ENCODE data around the gene WNT5B. TPM values are rescaled to one million over a fixed set of nuclear protein-coding genes. Genes with fewer than 3 reads are reported as not detected.

Gene WNT5B
- total RNA-seq, 1 donor from 2014 or later = 4.2 TPM

- ATAC-seq = no peak
- no peak for DNase-seq (ENCODE audit: low spot score)
Measured at GRCh38 chr12:1646569-1647284, 17.7 kb downstream of the WNT5B start.

GRCh38 chr12:1647285-1647669 is 18.2 kb downstream of the WNT5B start:
- no peak for ATAC-seq
- DNase-seq (ENCODE audit: low spot score) = no peak

GRCh38 chr12:1650260-1650977 is 21.4 kb downstream of the WNT5B start:
- peak; percentile 22 for ATAC-seq
- no peak for DNase-seq (ENCODE audit: low spot score)

- peak; percentile 74 for ATAC-seq
- DNase-seq (ENCODE audit: low spot score) = no peak
Measured at GRCh38 chr12:1650978-1651361, 21.9 kb downstream of the WNT5B start.

GRCh38 chr12:1651946-1652345 is 22.9 kb downstream of the WNT5B start:
- no peak for ATAC-seq
- DNase-seq (ENCODE audit: low spot score) = no peak

GRCh38 chr12:1655225-1655788 is 26.3 kb downstream of the WNT5B start:
- DNase-seq (ENCODE audit: low spot score) = no peak
- no peak for ATAC-seq

- DNase-seq (ENCODE audit: low spot score) = no peak
Measured at GRCh38 chr12:1656902-1657301, 27.9 kb downstream of the WNT5B start.

GRCh38 chr12:1657688-1658087 is 28.7 kb downstream of the WNT5B start:
- DNase-seq (ENCODE audit: low spot score) = no peak
- no peak for ATAC-seq

More at GRCh38 chr12:1656902-1657301, 27.9 kb downstream of the WNT5B start:
- ATAC-seq = no peak

- DNase-seq (ENCODE audit: low spot score) (peak; percentile 94), ATAC-seq (peak; percentile 25)
Measured at GRCh38 chr12:1660304-1661187, 31.5 kb downstream of the WNT5B start.

GRCh38 chr12:1661553-1662335 is 32.7 kb downstream of the WNT5B start:
- DNase-seq (ENCODE audit: low spot score) (peak; percentile 97), ATAC-seq (peak; percentile 84)

- DNase-seq (ENCODE audit: low spot score) (peak; percentile 83), ATAC-seq (peak; percentile 58)
Measured at GRCh38 chr12:1662761-1663439, 33.9 kb downstream of the WNT5B start.

- no peak for DNase-seq (ENCODE audit: low spot score)
Measured at GRCh38 chr12:1663440-1664132, 34.6 kb downstream of the WNT5B start.

GRCh38 chr12:1665366-1665765 is 36.3 kb downstream of the WNT5B start:
- DNase-seq (ENCODE audit: low spot score) = no peak
- ATAC-seq = no peak

More at GRCh38 chr12:1663440-1664132, 34.6 kb downstream of the WNT5B start:
- ATAC-seq = no peak

- ATAC-seq = no peak
- no peak for DNase-seq (ENCODE audit: low spot score)
Measured at GRCh38 chr12:1666215-1666614, 37.2 kb downstream of the WNT5B start.

- DNase-seq (ENCODE audit: low spot score) = no peak
- peak; percentile 2 for ATAC-seq
Measured at GRCh38 chr12:1666685-1667162, 37.7 kb downstream of the WNT5B start.

- ATAC-seq = peak; percentile 74
- peak; percentile 97 for DNase-seq (ENCODE audit: low spot score)
Measured at GRCh38 chr12:1668833-1669543, 40.0 kb downstream of the WNT5B start.

GRCh38 chr12:1670358-1671268 is 41.6 kb downstream of the WNT5B start:
- no peak for DNase-seq (ENCODE audit: low spot score)
- ATAC-seq = peak; percentile 47
